Right lobe of liver (tissue), 4 donors: ENCODE results near the gene TLDC2.

Experiments
- POLR2A ChIP-seq: fragments of 450-650 bp; IDR thresholded peaks from one replicate; pipeline ENCODE4 v1.6.1; 2017; ENCODE audit warnings: antibody characterized with exemption, mild to moderate bottlenecking
- TF ChIP-seq, protein P1 (sequence below), 4 donors: fragments of 200-600 bp in 3 of 4; fragments of 450-650 bp in 1 of 4; IDR thresholded peaks; one replicate each; pipeline versions ENCODE4 v1.5.1 to v1.8.0; 2016 to 2022; ENCODE audit warnings: antibody characterized with exemption in 4 of 4, mild to moderate bottlenecking in 2 of 4
- donor health status: DM: no; HTN: no; CAD: no.
- donor health status: DM: no; HTN: no; CAD: no.
- donor health status: DM: no; HTN: yes; CAD: no.

DNA sequence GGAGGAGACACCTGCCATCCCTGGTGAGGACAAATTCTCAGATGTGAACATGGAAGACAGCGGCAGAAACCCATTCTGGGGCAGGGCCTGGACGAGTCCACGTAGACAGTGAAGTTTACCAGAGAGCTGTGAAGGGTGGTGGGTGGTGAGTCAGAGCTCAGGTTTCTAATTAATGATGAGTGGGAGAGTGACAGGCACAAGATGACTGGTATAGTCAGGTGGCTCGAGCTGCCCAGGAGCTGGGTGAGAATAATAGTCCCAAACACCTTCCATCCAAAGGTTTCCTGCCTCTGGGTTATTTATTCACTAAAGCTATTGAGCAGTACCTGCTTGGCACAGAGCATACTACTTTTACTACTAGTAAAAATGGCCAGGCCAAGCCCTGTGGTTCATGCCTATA, 6.0 kb downstream of the TLDC2 start:
- TF ChIP-seq, protein P1, sequence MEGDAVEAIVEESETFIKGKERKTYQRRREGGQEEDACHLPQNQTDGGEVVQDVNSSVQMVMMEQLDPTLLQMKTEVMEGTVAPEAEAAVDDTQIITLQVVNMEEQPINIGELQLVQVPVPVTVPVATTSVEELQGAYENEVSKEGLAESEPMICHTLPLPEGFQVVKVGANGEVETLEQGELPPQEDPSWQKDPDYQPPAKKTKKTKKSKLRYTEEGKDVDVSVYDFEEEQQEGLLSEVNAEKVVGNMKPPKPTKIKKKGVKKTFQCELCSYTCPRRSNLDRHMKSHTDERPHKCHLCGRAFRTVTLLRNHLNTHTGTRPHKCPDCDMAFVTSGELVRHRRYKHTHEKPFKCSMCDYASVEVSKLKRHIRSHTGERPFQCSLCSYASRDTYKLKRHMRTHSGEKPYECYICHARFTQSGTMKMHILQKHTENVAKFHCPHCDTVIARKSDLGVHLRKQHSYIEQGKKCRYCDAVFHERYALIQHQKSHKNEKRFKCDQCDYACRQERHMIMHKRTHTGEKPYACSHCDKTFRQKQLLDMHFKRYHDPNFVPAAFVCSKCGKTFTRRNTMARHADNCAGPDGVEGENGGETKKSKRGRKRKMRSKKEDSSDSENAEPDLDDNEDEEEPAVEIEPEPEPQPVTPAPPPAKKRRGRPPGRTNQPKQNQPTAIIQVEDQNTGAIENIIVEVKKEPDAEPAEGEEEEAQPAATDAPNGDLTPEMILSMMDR (IDR thresholded peaks at IDR 0.05), result no peak
- no peak for TF ChIP-seq POLR2A
